Astrocyte (in vitro differentiated cells and primary cell): Measurements from ENCODE around the gene RAB37.

Experiments used
- CTCF ChIP-seq: IDR thresholded peaks from 2 replicates; pipeline ENCODE4 v1.5.1; 2011; ENCODE audit warnings: low read depth, mild to moderate bottlenecking, inconsistent platforms, low read length, moderate library complexity; ENCODE audit not compliant: insufficient read depth
- EZH2 ChIP-seq: IDR thresholded peaks from 2 replicates; pipeline ENCODE4 v1.6.1; 2012; ENCODE audit warnings: mild to moderate bottlenecking, low read length, inconsistent platforms; ENCODE audit not compliant: insufficient read depth

- TF ChIP-seq CTCF (no peak), EZH2 (no peak)
These were observed 31.2 kb downstream of the RAB37 start for GRCh38 chr17:74768069-74768762.
